IPS-18c (cell line): ENCODE results near the gene SSTR3.

ENCODE experiments used
- H3K4me3 ChIP-seq: 2 replicates; pipeline ENCODE4 v1.7.0; 2013; ENCODE audit warnings: low read depth, mild to moderate bottlenecking, low read length, moderate library complexity; ENCODE audit not compliant: insufficient read depth
- H3K9me3 ChIP-seq: one replicate; pipeline ENCODE4 v1.6.1; 2013; ENCODE audit warnings: mild to moderate bottlenecking, low read length, moderate library complexity; ENCODE audit not compliant: control insufficient read depth, insufficient read depth

SSTR3 gene

DNA sequence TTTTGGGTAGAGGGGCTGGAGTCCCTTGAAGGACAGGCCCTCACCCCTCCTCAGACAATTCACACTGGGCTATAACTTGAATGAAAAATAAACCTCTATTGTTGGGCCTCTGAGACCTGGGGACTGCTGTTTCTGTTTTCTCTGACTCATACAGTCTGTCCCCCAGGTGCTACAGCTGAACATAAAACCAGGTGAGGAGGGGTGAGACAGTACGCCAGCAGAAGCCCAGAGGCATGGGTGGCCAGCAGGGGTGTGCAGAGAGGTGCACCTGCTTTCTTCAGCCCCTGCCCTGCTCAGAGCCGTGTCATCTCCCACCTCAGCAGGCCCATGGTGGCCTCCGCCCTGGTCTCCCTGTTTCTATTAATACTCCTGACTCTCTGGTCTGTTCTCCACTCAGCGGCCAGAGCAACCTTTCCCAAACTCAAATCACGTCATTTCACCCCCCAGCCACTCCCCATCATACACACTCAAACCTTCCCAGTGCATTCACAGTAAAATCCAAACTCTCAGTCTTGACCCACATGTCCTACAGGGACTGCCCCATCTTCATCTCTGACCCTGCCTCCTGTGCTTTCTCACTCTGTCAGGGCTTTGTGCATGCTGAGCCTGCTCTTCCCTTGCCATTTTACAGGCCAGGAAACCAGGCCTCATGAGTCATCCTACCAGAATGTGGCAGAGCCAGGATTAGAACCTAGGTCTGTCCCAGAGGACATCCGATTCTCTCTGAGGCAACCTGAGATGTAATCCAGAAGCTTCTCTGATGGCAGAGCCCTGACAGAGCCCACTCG, 57.2 kb downstream of the SSTR3 start:
- Histone ChIP-seq H3K9me3 (peaks cover 2% of the 10 kb centered on the region), H3K4me3 (no peak overlapping the region)
